Left hindlimb (tissue), 1 donor: ENCODE results near the gene RHOBTB1.
"Not testable (repeated sequence)": the region's sequence is repeated elsewhere in the genome, so short reads cannot be mapped to it uniquely, and the experiment has no call there.

Source experiments
- DNase-seq: peaks from one replicate; pipeline ENCODE4 v3.0.0-alpha.2; 2018

The RHOBTB1 gene, protein sequence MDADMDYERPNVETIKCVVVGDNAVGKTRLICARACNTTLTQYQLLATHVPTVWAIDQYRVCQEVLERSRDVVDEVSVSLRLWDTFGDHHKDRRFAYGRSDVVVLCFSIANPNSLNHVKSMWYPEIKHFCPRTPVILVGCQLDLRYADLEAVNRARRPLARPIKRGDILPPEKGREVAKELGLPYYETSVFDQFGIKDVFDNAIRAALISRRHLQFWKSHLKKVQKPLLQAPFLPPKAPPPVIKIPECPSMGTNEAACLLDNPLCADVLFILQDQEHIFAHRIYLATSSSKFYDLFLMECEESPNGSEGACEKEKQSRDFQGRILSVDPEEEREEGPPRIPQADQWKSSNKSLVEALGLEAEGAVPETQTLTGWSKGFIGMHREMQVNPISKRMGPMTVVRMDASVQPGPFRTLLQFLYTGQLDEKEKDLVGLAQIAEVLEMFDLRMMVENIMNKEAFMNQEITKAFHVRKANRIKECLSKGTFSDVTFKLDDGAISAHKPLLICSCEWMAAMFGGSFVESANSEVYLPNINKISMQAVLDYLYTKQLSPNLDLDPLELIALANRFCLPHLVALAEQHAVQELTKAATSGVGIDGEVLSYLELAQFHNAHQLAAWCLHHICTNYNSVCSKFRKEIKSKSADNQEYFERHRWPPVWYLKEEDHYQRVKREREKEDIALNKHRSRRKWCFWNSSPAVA

GRCh38 chr10:60944058-60944909 is at the start of gene RHOBTB1:
Gene RHOBTB1, minus strand, starts transcription at chr10:60944185. Its CDS starts 32,643 bp downstream, at chr10:60911542.
- peak; percentile 92 for DNase-seq

DNA sequence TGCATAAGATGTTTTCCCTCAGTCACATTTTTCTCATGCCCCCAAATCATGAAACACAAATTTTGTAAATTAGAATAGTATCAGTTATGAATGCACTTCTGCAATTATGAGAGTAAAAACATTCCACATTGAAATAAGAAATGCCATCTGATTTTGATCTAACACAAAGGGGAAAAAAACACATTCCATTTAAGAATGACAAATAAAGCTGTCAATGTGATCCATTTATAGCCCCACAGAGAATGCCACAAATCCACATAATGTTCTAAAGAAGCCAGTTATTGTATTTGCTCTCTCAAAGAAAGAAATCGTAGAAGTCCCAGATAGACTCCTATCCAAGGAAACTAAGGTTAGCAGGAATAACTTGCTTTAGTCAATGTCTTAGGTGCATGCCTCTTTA is 48.7 kb upstream of the RHOBTB1 start:
- DNase-seq, result no peak

DNA sequence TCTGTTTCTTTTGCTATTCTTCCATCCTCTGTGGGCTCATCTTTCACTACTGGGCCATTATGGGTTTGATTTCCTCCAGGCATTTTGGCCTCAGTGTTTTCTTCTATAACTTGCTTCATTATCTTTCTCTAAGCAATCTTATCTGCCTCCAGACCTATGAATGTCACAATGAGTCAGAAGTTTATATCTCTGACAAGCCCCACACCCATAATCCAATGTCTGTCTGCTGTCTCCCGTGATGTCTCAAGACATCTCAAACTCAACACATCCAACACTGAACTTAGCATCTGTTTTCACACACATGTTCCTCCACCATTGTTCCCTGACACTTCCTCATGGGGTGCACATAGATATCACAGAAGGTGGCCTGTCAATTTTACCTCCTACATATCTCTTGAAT is 46.7 kb upstream of the RHOBTB1 start:
- no peak for DNase-seq

DNA sequence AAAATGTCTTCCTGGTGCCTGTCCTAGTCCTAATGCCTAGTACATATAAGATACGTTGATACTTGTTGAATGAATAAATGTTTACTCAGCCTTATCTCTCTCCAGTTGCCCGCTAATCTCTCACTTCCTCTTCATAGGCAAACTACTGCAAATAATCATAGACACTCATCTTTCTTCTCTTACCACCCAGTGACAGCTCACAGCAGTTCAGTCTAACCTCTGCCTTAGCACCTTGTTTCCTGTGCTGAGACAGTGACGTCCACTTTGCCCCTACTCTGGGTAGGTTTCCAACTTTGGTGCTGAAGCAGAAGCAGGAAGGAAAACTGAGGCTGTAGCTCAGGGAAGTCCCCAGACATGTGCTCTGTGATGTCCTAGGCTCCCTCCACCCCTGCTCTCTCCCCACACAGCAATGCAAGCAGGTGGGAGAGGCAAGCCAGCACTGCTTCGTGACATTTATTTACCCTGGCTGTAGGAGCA is 45.5 kb upstream of the RHOBTB1 start:
- DNase-seq, result no peak

- peak; percentile 39 for DNase-seq
Observed at GRCh38 chr10:60986791-60987190, 42.8 kb upstream of the RHOBTB1 start.

DNA sequence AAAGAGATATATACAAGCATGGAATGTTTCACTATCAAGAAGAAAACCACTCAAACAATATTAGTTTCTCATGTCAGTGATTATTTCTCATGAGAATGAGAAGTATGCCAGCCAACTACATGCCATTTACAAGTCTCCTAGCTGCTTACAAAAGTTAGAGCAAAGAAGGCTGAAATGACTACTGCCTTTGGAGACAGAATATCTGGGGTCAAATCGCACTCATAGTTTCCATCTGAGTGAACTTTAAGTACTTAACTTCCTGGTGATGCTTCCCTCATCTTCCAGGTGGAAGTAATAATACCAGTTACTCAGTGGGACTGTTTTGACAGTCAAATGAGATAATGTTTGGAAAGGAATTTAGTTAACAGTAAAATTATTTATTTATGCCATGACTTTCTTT is 42.0 kb upstream of the RHOBTB1 start:
- DNase-seq, result no peak

DNA sequence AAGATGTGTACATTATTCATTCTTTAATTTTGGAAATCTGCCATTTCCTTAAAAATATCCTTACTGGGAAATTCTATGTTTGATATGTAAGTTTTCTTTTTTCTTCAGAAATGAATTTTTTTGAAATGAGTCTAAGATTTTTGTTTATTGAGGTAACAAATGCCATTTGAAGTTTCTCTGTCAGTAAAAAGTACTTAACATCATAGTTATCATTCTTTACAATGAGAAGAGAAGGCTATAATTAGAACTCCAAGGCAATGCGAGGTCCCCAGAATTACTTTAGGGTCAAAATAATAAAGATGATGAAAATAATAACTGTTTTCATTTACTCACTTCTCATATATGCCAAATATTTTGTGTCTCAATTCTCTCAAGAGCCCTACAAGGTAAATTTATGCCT is 37.0 kb upstream of the RHOBTB1 start:
- no peak for DNase-seq

DNA sequence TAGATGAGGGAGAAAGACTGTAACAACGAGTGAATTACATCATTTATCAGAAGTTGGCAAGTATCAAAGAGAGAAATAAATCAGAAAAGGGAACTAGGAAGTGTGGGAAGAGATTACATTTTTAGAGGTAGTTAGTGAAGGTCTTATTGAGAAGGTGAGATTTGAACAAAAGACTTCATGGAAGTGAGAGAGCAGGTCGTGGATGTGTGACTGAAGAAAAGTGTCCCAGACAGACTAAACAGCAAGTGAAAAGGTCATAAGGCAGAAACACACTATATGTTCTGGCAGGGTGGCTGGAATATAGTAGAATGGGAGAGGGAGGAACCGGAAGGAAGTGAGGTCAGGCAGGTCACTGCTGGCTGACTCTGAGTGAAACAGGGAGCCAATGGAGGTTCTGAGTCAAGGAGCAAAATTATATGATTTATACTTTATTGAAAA is 35.7 kb upstream of the RHOBTB1 start:
- no peak for DNase-seq

DNA sequence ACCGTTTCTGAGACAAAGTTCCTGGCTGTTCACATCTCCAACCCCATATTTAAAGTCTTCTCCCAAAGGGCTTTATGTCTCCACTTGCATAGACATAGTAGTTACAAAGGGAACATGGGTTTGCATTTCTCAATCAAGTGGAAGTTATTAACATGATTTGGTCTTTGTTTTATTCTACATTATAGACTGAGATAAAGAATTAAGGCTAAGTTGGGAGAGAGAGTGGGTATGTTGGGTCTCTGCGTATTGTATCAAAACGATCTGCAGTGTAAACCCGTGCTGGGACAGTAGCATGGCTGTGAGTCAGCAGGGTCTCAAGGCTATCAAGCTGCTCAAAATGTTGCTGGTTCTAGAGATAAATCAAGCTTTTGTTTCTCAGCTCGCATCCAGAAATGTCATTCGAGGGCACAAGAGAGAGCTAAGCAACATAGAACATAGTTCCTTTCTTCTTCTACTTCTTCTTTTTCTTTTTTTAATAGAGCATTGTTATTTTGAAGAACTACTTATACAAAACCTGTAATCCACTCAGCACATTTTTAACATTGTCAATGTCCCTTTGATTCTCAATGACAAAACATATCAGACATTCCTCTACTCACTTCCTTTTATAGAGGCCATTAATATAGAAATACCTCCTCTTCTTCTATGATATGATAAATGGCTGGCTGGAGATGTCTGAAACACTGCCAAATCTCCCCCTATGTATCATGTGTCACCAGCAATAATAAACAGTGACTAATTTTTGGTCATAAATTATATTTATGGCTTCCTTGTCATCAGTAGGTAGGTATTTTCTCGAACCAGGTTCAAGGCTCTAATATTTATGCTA is 34.5 kb upstream of the RHOBTB1 start:
- no peak for DNase-seq

GRCh38 chr10:60977161-60978122 is 33.5 kb upstream of the RHOBTB1 start:
- DNase-seq, result no peak

GRCh38 chr10:60976687-60977086 is 32.7 kb upstream of the RHOBTB1 start:
- DNase-seq, result no peak

GRCh38 chr10:60975716-60976115 is 31.7 kb upstream of the RHOBTB1 start:
- DNase-seq, result no peak

GRCh38 chr10:60974463-60975149 is 30.6 kb upstream of the RHOBTB1 start:
- DNase-seq, result no peak

GRCh38 chr10:60973086-60973485 is 29.1 kb upstream of the RHOBTB1 start:
- no peak for DNase-seq

- not testable (repeated sequence) for DNase-seq
Observed at GRCh38 chr10:60972181-60972580, 28.2 kb upstream of the RHOBTB1 start.

DNA sequence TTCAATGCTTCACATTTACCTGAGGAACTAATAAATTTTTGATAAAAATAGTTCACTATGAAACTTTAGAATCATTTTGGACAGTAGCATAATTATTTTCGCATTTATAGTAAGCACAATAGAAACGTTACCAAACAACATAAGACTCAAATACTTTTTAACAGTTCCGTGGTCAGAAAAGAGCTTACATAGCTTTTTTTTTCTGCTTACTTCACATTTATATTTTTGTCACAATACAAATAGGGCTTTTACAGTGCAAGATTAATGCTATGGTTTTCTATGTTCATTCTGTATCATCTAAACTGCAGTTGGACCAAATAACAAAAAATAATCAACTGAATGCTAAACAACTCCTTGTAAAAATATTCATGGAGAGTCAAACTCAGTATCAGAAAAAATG is 26.5 kb upstream of the RHOBTB1 start:
- DNase-seq, result no peak

DNA sequence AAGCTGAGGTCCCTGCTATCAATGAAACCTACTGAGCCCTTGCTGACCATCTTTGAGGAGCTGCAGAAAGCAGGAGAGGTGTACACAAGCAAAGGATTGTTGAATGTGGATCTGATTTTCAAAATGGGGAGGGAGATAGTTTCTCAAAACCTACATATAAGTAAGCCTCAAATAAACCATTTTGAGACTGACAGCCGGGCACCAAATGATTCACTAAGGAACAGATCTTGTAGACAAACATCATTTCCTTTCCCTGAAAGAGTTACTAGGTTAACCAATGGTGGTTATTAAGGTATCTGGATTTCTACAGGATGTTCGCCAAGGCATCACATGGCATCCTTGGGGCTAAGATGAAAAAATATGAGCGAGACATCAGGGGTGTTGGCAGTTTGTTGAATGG is 24.5 kb upstream of the RHOBTB1 start:
- no peak for DNase-seq

DNA sequence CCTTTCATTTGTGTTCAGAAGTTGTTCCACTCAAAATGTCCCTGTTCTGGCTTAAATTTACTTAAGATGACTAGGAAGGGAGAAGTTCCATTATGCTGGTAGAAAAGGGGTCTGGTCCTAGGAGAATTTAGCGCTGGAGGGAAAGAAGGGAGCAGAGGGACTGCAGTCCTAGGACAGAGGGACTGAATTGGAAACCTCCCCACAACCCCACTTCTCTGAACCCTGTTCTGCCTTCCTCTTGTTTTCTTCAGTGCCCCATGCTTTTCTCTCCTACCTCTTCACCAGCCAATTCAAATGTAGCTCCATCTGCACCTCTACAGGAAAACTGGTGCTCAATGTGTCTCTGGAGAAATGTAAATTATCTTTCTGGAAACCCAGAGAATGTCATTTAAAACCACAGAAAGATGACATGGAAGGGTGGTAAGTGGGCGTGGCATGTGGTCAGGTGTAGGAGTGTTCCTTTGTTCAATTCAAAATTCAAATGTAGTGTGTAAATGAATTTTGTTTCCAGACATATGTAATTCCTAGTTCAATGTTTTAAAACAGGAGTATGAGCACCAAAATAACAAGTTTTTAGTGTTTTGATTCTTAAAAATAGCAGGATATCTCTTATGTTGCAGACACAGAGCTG is 24.0 kb upstream of the RHOBTB1 start:
- DNase-seq, result no peak

DNA sequence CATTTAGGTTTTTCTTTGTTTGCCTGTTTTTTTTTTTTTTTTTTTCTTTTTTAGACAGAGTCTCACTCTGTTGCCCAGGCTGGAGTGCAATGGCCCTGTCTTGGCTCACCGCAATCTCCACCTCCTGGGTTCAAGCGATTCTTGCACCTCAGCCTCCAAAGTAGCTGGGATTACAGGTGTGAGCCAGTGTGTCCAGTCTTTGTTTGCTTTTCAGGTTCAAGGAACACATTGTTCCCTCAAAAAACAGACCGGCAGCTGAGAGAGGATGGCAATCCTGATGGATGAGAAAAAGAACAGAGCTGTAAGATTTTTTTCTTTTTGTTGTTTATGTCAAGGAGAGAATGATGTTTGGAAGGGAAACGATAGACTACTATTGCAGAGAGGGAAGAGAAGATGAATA is 23.3 kb upstream of the RHOBTB1 start:
- no peak for DNase-seq

DNA sequence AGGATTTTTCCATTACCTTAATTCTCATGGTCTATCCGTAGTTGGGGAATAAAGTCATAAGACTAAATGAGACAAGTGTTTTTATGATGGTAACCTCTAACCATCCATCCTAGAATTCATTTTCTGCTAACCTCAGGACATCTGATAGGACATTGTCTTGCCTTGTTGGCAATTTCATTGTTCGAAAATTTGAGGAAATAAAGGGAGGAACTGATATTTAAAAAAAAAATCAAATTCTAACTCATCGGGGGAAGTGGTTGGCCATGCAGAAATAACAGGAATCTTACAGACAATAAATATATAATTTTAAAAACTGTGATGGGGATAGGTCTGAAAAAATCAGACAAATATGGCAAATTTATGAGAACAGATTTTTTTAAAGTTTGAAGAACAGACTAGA is 21.7 kb upstream of the RHOBTB1 start:
- DNase-seq, result no peak
